ENCODE measurements around the gene PSMB9. TPM values are rescaled to one million over a fixed set of nuclear protein-coding genes. Genes with fewer than 3 reads are reported as not detected.
"Not testable (repeated sequence)": the region's sequence is repeated elsewhere in the genome, so short reads cannot be mapped to it uniquely, and the experiment has no call there.

The PSMB9 gene
- total and polyA plus RNA-seq, 7 experiments from 2014 or later = 70.3 to 452 (median 139) TPM

DNA sequence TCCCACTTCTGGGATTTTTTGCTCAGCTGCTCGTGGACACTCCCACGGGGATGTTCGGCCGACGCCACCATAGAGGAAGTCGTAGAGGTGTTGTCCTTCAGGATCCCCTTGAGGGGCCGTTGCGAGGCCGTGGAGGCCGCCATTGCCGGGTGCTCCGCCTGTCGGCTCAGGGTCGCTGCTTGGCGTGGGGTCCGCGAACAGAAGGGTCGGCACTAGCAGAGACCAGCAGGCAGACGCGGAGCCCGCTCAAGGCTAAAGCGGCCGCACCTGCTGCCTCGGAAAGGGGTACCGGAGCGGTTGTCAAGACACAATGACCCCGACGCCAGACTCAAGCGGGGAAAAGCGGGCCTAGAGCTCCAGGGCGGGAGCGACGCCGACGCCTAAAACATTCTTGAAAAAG lies 25.7 kb downstream of the PSMB9 start:
- ATAC-seq = no peak
- POLR2A ChIA-PET = no interaction called here
- Mint-ChIP-seq H3K36me3 (peaks cover 10 to 16% (median 13%) of the 10 kb centered on the region in 5 donors), H3K27me3 (no peaks in the 10 kb centered on the region), H3K4me1 (peaks cover 0 to 2% (median 0%) of the 10 kb centered on the region in 7 donors), H3K27ac (no peak overlapping the region), H3K4me3 (no peak overlapping the region), H3K9me3 (no peaks in the 10 kb centered on the region)
- Histone ChIP-seq H3K27ac (ENCODE audit: low read depth, low read length) (no peak overlapping the region), H3K4me3 (ENCODE audit: low read length) (no peak overlapping the region), H3K9me3 (ENCODE audit: control insufficient read depth in 2 of 3, low read length in 3 of 3) (no peaks in the 10 kb centered on the region), H3K4me1 (ENCODE audit: control insufficient read depth in 2 of 2, insufficient read depth in 2 of 2, low read length in 2 of 2) (no peaks in the 10 kb centered on the region), H3K27me3 (ENCODE audit: control insufficient read depth in 2 of 2, insufficient read depth in 2 of 2, low read length in 2 of 2) (no peaks in the 10 kb centered on the region), H3K36me3 (ENCODE audit: control insufficient read depth in 2 of 3, insufficient read depth in 3 of 3, low read length in 3 of 3) (peaks cover 0 to 4% (median 0%) of the 10 kb centered on the region in 3 experiments)
- no peak for DNase-seq
- intact Hi-C loops (cut with micrococcal nuclease) = no loop called here
- CTCF ChIA-PET = interaction anchor here (1.1 to 1.7 kb wide), 3 partner anchors 54 to 105 kb away, joined by 4 to 9 read pairs (median 5); partner anchors contain the start of gene HLA-DMA

GRCh38 chr6:32880962-32881361 lies 27.0 kb downstream of the PSMB9 start:
- ATAC-seq; H3K4me1 ChIP-seq (ENCODE audit: control insufficient read depth in 2 of 2, insufficient read depth in 2 of 2, low read length in 2 of 2); H3K9me3 Mint-ChIP-seq; H3K4me3 Mint-ChIP-seq; DNase-seq; H3K9me3 ChIP-seq (ENCODE audit: control insufficient read depth in 2 of 3, low read length in 3 of 3); H3K4me3 ChIP-seq (ENCODE audit: low read length); H3K27ac ChIP-seq (ENCODE audit: low read depth, low read length); H3K27ac Mint-ChIP-seq; intact Hi-C loops (cut with micrococcal nuclease); H3K4me1 Mint-ChIP-seq; H3K36me3 ChIP-seq (ENCODE audit: control insufficient read depth in 2 of 3, insufficient read depth in 3 of 3, low read length in 3 of 3); H3K27me3 Mint-ChIP-seq; H3K27me3 ChIP-seq (ENCODE audit: control insufficient read depth in 2 of 2, insufficient read depth in 2 of 2, low read length in 2 of 2): not testable (repeated sequence)
- POLR2A ChIA-PET = interaction anchor here (0.6 to 1.0 kb wide), 3 partner anchors 75 to 1295 kb away, joined by 3 to 4 read pairs (median 3); partner anchors contain the start of gene LST1
- peaks cover 10 to 16% (median 13%) of the 10 kb centered on the region in 5 donors for H3K36me3 Mint-ChIP-seq
- CTCF ChIA-PET = interaction anchor here (0.9 kb wide), 1 partner anchor 833 kb away, joined by 5 read pairs; no protein-coding TSS in a partner anchor

- Histone ChIP-seq H3K27ac (ENCODE audit: low read depth, low read length) (no peak overlapping the region), H3K36me3 (ENCODE audit: control insufficient read depth in 2 of 3, insufficient read depth in 3 of 3, low read length in 3 of 3) (peaks cover 0 to 4% (median 0%) of the 10 kb centered on the region in 3 experiments), H3K4me3 (ENCODE audit: low read length) (no peak overlapping the region), H3K4me1 (ENCODE audit: control insufficient read depth in 2 of 2, insufficient read depth in 2 of 2, low read length in 2 of 2) (no peaks in the 10 kb centered on the region), H3K9me3 (ENCODE audit: control insufficient read depth in 2 of 3, low read length in 3 of 3) (no peaks in the 10 kb centered on the region), H3K27me3 (ENCODE audit: control insufficient read depth in 2 of 2, insufficient read depth in 2 of 2, low read length in 2 of 2) (no peaks in the 10 kb centered on the region)
- no peak overlapping the region for H3K27ac Mint-ChIP-seq
- H3K36me3 Mint-ChIP-seq = peaks cover 10 to 15% (median 11%) of the 10 kb centered on the region in 5 donors
- ChIA-PET POLR2A (interaction anchor here (1.0 to 3.1 kb wide), 4 partner anchors 42 to 101 kb away, joined by 3 to 8 read pairs (median 4); partner anchors contain the start of gene TAP2), CTCF (interaction anchor here (0.6 to 2.1 kb wide), 9 partner anchors 11 to 129 kb away, joined by 3 to 8 read pairs (median 4); partner anchors contain the start of gene HLA-DMA)
- intact Hi-C loops (cut with micrococcal nuclease) = no loop called here
- ATAC-seq (no peak), DNase-seq (no peak)
- H3K27me3 Mint-ChIP-seq = peaks cover 0 to 2% (median 0%) of the 10 kb centered on the region in 5 donors
- no peak overlapping the region for H3K4me3 Mint-ChIP-seq
- H3K9me3 Mint-ChIP-seq = no peaks in the 10 kb centered on the region
- peaks cover 0 to 4% (median 0%) of the 10 kb centered on the region in 7 donors for H3K4me1 Mint-ChIP-seq
Measured at GRCh38 chr6:32882879-32883250, 28.9 kb downstream of the PSMB9 start.

DNA sequence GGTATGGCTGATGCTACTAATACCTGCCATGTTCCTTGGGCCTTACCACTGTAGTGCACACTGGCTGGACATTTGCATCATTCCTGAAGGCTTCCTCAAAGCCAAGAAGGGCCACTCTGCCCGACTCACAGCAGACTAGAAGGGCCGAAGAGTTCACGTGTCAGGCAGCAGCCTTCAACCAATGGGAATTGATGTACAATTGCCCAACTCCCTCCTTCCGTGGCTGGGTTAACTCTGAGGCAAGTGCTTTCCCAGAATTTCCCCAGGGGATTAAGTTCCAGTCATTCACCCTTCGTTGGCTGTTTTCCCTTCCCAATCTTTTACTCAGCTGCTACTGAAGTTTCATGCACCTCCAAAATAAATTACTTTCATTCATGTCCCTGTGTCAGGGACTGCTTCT lies 29.8 kb downstream of the PSMB9 start:
- Histone ChIP-seq H3K27ac (ENCODE audit: low read depth, low read length) (no peak overlapping the region), H3K36me3 (ENCODE audit: control insufficient read depth in 2 of 3, insufficient read depth in 3 of 3, low read length in 3 of 3) (peaks cover 0 to 4% (median 0%) of the 10 kb centered on the region in 3 experiments), H3K4me1 (ENCODE audit: control insufficient read depth in 2 of 2, insufficient read depth in 2 of 2, low read length in 2 of 2) (no peaks in the 10 kb centered on the region), H3K4me3 (ENCODE audit: low read length) (no peak overlapping the region), H3K9me3 (ENCODE audit: control insufficient read depth in 2 of 3, low read length in 3 of 3) (no peaks in the 10 kb centered on the region), H3K27me3 (ENCODE audit: control insufficient read depth in 2 of 2, insufficient read depth in 2 of 2, low read length in 2 of 2) (no peaks in the 10 kb centered on the region)
- ChIA-PET POLR2A (interaction anchor here (0.6 to 3.1 kb wide), 2 partner anchors 89 to 455 kb away, joined by 3 to 8 read pairs; no protein-coding TSS in a partner anchor), CTCF (interaction anchor here (0.6 to 3.6 kb wide), 5 partner anchors 9 to 103 kb away, joined by 3 to 51 read pairs (median 7); partner anchors contain the start of gene HLA-DMA)
- Mint-ChIP-seq H3K36me3 (peaks cover 8 to 15% (median 10%) of the 10 kb centered on the region in 5 donors), H3K27me3 (peaks cover 0 to 6% (median 0%) of the 10 kb centered on the region in 5 donors), H3K4me3 (no peak overlapping the region), H3K4me1 (peaks cover 0 to 4% (median 0%) of the 10 kb centered on the region in 7 donors), H3K9me3 (no peaks in the 10 kb centered on the region), H3K27ac (no peak overlapping the region)
- DNase-seq (no peak), ATAC-seq (no peak)
- intact Hi-C loops (cut with micrococcal nuclease) = no loop called here

GRCh38 chr6:32885698-32886286 lies 31.8 kb downstream of the PSMB9 start:
- ChIA-PET POLR2A (interaction anchor here (0.6 to 1.8 kb wide), 8 partner anchors 10 to 97 kb away, joined by 3 to 10 read pairs (median 4); no protein-coding TSS in a partner anchor), CTCF (interaction anchor here (0.7 to 3.6 kb wide), 24 partner anchors 14 to 133 kb away, joined by 3 to 51 read pairs (median 4); partner anchors contain the start of genes BRD2, HLA-DMA and TAP2)
- no peak overlapping the region for H3K4me3 Mint-ChIP-seq
- H3K27ac Mint-ChIP-seq = no peak overlapping the region
- intact Hi-C loops (cut with micrococcal nuclease) = loop anchor here (1.0 kb wide), 5 partner anchors 48 to 99 kb away; partner anchors contain the start of gene HLA-DMA (in 2 of the 2)
- Histone ChIP-seq H3K4me3 (ENCODE audit: low read length) (no peak overlapping the region), H3K36me3 (ENCODE audit: control insufficient read depth in 2 of 3, insufficient read depth in 3 of 3, low read length in 3 of 3) (no peaks in the 10 kb centered on the region), H3K27me3 (ENCODE audit: control insufficient read depth in 2 of 2, insufficient read depth in 2 of 2, low read length in 2 of 2) (no peaks in the 10 kb centered on the region), H3K27ac (ENCODE audit: low read depth, low read length) (no peak overlapping the region), H3K9me3 (ENCODE audit: control insufficient read depth in 2 of 3, low read length in 3 of 3) (no peaks in the 10 kb centered on the region), H3K4me1 (ENCODE audit: control insufficient read depth in 2 of 2, insufficient read depth in 2 of 2, low read length in 2 of 2) (no peaks in the 10 kb centered on the region)
- H3K9me3 Mint-ChIP-seq = no peaks in the 10 kb centered on the region
- peaks cover 0 to 10% (median 0%) of the 10 kb centered on the region in 5 donors for H3K27me3 Mint-ChIP-seq
- peaks cover 0 to 5% (median 0%) of the 10 kb centered on the region in 5 donors for H3K36me3 Mint-ChIP-seq
- ATAC-seq (peak; percentile 69), DNase-seq (peak in 7 of 9 donors; percentile 48 to 78 (median 68))
- peaks cover 0 to 4% (median 0%) of the 10 kb centered on the region in 7 donors for H3K4me1 Mint-ChIP-seq

GRCh38 chr6:32886681-32887383 lies 32.8 kb downstream of the PSMB9 start:
- peaks cover 0 to 2% (median 0%) of the 10 kb centered on the region in 5 donors for H3K36me3 Mint-ChIP-seq

More at GRCh38 chr6:32886681-32887383, 32.8 kb downstream of the PSMB9 start:
- ATAC-seq (no peak), DNase-seq (no peak)
- Histone ChIP-seq H3K36me3 (ENCODE audit: control insufficient read depth in 2 of 3, insufficient read depth in 3 of 3, low read length in 3 of 3) (no peaks in the 10 kb centered on the region), H3K4me3 (ENCODE audit: low read length) (no peak overlapping the region), H3K9me3 (ENCODE audit: control insufficient read depth in 2 of 3, low read length in 3 of 3) (no peaks in the 10 kb centered on the region), H3K27me3 (ENCODE audit: control insufficient read depth in 2 of 2, insufficient read depth in 2 of 2, low read length in 2 of 2) (no peaks in the 10 kb centered on the region), H3K4me1 (ENCODE audit: control insufficient read depth in 2 of 2, insufficient read depth in 2 of 2, low read length in 2 of 2) (no peaks in the 10 kb centered on the region), H3K27ac (ENCODE audit: low read depth, low read length) (no peak overlapping the region)
- intact Hi-C loops (cut with micrococcal nuclease) = no loop called here
- no peak overlapping the region for H3K4me3 Mint-ChIP-seq
- H3K27ac Mint-ChIP-seq = peak overlapping the region in 1 of 9 donors; percentile 31
- peaks cover 0 to 10% (median 0%) of the 10 kb centered on the region in 5 donors for H3K27me3 Mint-ChIP-seq
- ChIA-PET CTCF (interaction anchor here (0.9 to 3.6 kb wide), 14 partner anchors 20 to 102 kb away, joined by 3 to 51 read pairs (median 4); partner anchors contain the start of genes BRD2 and HLA-DMA), POLR2A (interaction anchor here (1.0 to 1.8 kb wide), 5 partner anchors 61 to 96 kb away, joined by 3 to 10 read pairs (median 4); no protein-coding TSS in a partner anchor)
- H3K4me1 Mint-ChIP-seq = peaks cover 0 to 4% (median 0%) of the 10 kb centered on the region in 7 donors
- no peaks in the 10 kb centered on the region for H3K9me3 Mint-ChIP-seq
